Common myeloid progenitor, CD34-positive (primary cell): Measurements from ENCODE around the gene STRC. TPM values are rescaled to one million over a fixed set of nuclear protein-coding genes. Genes with fewer than 3 reads are reported as not detected.
"Not testable (repeated sequence)": the region's sequence is repeated elsewhere in the genome, so short reads cannot be mapped to it uniquely, and the experiment has no call there.

Experiments
- CTCF ChIA-PET: fragments of 350-600 bp; sonication (Branson Sonifier 250); formaldehyde crosslinking; loops from one replicate; lab custom pipeline; 2021; ENCODE audit warnings: antibody characterized with exemption; lab: Charles Lee
- POLR2A ChIA-PET: fragments of 350-600 bp; sonication (Branson Sonifier 250); formaldehyde crosslinking; loops from one replicate; lab custom pipeline; 2021; ENCODE audit warnings: antibody characterized with exemption; lab: Charles Lee
- DNase-seq, 3 donors: peaks; one replicate each; pipeline versions ENCODE4 v3.0.0 to v3.0.0-alpha.2; 2013
- H3K27ac ChIP-seq, 2 experiments: 1 replicate in 1 of 2; 2 replicates in 1 of 2; pipeline ENCODE4 v1.7.0; 2013; ENCODE audit warnings: inconsistent platforms in 2 of 2, low read length in 2 of 2, mild to moderate bottlenecking in 2 of 2, low read depth in 1 of 2, moderate library complexity in 1 of 2; ENCODE audit not compliant: severe bottlenecking in 2 of 2, insufficient read depth in 1 of 2, poor library complexity in 1 of 2
- H3K27me3 ChIP-seq, 5 experiments: replicated peaks in 2 of 5; 1 replicate in 3 of 5; 2 replicates in 2 of 5; pipeline versions ENCODE4 v1.6.1 to v1.7.0; 2013; ENCODE audit warnings: low read length in 4 of 5, mild to moderate bottlenecking in 2 of 5, moderate library complexity in 2 of 5, inconsistent platforms in 1 of 5; ENCODE audit not compliant: insufficient read depth in 5 of 5, control insufficient read depth in 4 of 5
- H3K36me3 ChIP-seq, 4 experiments: 1 replicate in 2 of 4; 2 replicates in 2 of 4; pipeline versions ENCODE4 v1.6.1 to v1.7.0; 2013; ENCODE audit warnings: low read length in 3 of 4, control low read depth in 1 of 4, mild to moderate bottlenecking in 1 of 4; ENCODE audit not compliant: control insufficient read depth in 4 of 4, insufficient read depth in 4 of 4
- H3K4me1 ChIP-seq, 4 experiments: 1 replicate in 3 of 4; 2 replicates in 1 of 4; pipeline versions ENCODE4 v1.6.1 to v1.7.1; 2013; ENCODE audit warnings: low read length in 3 of 4, mild to moderate bottlenecking in 3 of 4, control low read depth in 1 of 4, inconsistent platforms in 1 of 4, moderate library complexity in 1 of 4; ENCODE audit not compliant: control insufficient read depth in 4 of 4, insufficient read depth in 4 of 4; ENCODE audit errors: control extremely low read depth in 1 of 4
- H3K4me3 ChIP-seq, 7 experiments: 1 replicate in 4 of 7; 2 replicates in 3 of 7; pipeline versions ENCODE4 v1.5.1 to v1.7.0; 2013; ENCODE audit warnings: mild to moderate bottlenecking in 7 of 7, low read length in 6 of 7, moderate library complexity in 6 of 7, inconsistent platforms in 2 of 7, low read depth in 2 of 7, control low read depth in 1 of 7; ENCODE audit not compliant: insufficient read depth in 4 of 7, control insufficient read depth in 1 of 7; ENCODE audit errors: extremely low read depth in 1 of 7
- H3K9me3 ChIP-seq, 5 experiments: 1 replicate in 4 of 5; 2 replicates in 1 of 5; pipeline versions ENCODE4 v1.6.1 to v1.7.1; 2013; ENCODE audit warnings: low read length in 4 of 5, mild to moderate bottlenecking in 2 of 5, inconsistent platforms in 1 of 5, low read depth in 1 of 5, moderate library complexity in 1 of 5; ENCODE audit not compliant: control insufficient read depth in 4 of 5, insufficient read depth in 2 of 5; ENCODE audit errors: control extremely low read depth in 1 of 5
- WGBS: methylation state at CpG from one replicate; pipeline ENCODE4 v1.1.5; 2013; ENCODE audit not compliant: insufficient coverage; 5-methylcytosine and 5-hydroxymethylcytosine counted together
- polyA plus RNA-seq: library from polyadenylated mRNA; unstranded; fragments of 120-200 nt; gene quantifications from one replicate; pipeline ENCODE4 v1.2.1, GENCODE V29; 2013

STRC gene
- polyA plus RNA-seq: 0.42 TPM

DNA sequence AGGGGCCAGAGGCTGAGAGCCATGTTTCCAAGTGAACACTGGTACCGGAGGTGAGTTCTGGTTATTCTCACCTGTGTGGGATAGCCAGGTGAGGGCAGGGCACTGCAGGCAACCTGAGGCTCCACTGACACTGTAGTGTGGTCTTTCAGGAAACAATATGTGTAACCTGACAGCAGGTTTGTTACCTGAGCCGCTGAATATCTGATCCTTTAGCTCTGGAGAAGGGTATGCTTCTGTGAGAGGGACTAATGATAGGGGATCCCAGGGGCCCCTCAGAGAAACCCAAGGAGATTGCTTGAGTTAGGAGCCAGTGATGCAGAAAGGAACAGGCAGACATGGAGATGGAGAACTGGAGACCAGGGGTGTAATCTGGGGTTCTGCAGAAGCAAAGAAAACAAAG, at the start of gene STRC:
TSS of gene STRC (minus strand) at position 101 of the 400 bp plus-strand sequence. CDS start at position 23, 78 bp downstream.
- H3K4me3 ChIP-seq, DNase-seq, H3K36me3 ChIP-seq, H3K9me3 ChIP-seq, H3K4me1 ChIP-seq, POLR2A ChIA-PET, H3K27ac ChIP-seq, H3K27me3 ChIP-seq, CTCF ChIA-PET: not testable (repeated sequence)
- WGBS: no CpG with 5 or more reads among the region's 2 CpGs

DNA sequence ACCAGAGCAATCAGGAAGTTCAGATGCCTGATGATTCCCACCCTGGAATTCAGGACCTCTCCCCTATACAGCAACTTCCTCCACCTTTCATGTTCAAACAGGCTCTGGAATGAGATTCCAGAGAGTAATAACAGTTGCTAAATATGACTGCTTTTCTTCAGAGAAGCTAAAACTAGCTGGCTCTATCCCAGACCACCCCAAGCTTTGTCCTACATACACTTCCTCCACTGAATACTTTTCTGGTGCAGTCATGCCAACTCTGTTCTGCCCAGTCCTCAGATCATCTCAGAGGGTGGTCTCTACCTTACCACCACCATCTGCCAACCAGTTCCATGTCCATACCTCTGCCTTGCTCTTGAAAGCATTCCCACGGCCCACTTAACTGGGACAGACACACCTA, 47.6 kb upstream of the STRC start:
- H3K36me3 ChIP-seq, H3K27me3 ChIP-seq, POLR2A ChIA-PET, H3K9me3 ChIP-seq, DNase-seq, H3K4me1 ChIP-seq, CTCF ChIA-PET, H3K4me3 ChIP-seq, H3K27ac ChIP-seq: not testable (repeated sequence)
- WGBS: no CpG with 5 or more reads among the region's 1 CpG

GRCh38 chr15:43663333-43663732, 44.7 kb upstream of the STRC start:
- H3K36me3 ChIP-seq, H3K4me1 ChIP-seq, H3K27me3 ChIP-seq, POLR2A ChIA-PET, CTCF ChIA-PET, DNase-seq, H3K9me3 ChIP-seq, H3K4me3 ChIP-seq, H3K27ac ChIP-seq: not testable (repeated sequence)
- WGBS: no CpG with 5 or more reads among the region's 8 CpGs

DNA sequence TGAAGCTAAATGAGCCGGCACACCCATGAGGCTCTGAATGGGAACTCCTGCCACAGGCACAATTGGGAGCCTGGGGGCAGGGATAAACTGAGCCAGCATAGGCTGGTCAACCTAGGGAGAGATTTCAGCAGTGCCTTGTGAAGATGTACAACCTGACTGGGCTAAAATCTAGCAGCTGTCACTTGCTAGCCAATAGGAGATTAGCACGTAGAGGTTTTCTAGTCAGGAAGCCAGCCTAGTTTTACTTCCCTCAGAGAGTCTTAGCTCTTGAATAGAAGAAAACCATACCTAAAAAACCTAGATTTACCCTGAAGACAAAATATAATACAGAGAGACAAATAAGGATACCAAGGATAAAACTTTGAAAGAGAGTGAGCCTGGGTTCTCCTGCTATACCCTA, 43.7 kb upstream of the STRC start:
- H3K4me1 ChIP-seq, H3K27ac ChIP-seq, DNase-seq, POLR2A ChIA-PET, CTCF ChIA-PET, H3K4me3 ChIP-seq, H3K9me3 ChIP-seq, H3K36me3 ChIP-seq, H3K27me3 ChIP-seq: not testable (repeated sequence)
- no CpG with 5 or more reads among the region's 2 CpGs for WGBS

DNA sequence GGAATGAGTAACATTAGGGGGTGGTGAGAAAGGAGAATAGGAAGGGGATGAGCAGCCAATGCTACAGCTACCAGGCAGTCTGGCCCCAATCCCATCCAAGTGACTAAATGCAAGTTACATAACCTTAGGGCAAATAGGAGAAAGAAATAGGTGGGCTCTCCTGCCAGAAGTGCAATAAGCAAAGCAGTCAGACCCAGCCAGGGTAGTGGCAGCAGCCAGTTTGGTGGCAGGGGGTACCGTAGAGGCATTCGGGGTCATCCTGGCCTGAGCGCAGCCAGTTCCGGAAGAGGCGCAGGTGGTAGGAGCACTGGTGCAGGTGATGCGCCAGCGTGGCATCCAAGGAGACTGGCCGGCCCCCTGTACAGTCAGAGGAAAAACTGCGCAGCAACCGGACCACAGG, 41.1 kb upstream of the STRC start:
- WGBS: no CpG with 5 or more reads among the region's 10 CpGs
- DNase-seq: not testable (repeated sequence)

GRCh38 chr15:43649430-43649926, 30.9 kb upstream of the STRC start:
- H3K9me3 ChIP-seq, H3K36me3 ChIP-seq, H3K27ac ChIP-seq, H3K27me3 ChIP-seq, DNase-seq, POLR2A ChIA-PET, H3K4me3 ChIP-seq, H3K4me1 ChIP-seq, CTCF ChIA-PET: not testable (repeated sequence)
- WGBS: 98% methylated on average over 5 of the region's 16 CpGs

More for the DNA sequence above, 41.1 kb upstream of the STRC start:
- CTCF ChIA-PET, H3K9me3 ChIP-seq, H3K4me3 ChIP-seq, H3K27me3 ChIP-seq, H3K27ac ChIP-seq, POLR2A ChIA-PET, H3K36me3 ChIP-seq, H3K4me1 ChIP-seq: not testable (repeated sequence)

DNA sequence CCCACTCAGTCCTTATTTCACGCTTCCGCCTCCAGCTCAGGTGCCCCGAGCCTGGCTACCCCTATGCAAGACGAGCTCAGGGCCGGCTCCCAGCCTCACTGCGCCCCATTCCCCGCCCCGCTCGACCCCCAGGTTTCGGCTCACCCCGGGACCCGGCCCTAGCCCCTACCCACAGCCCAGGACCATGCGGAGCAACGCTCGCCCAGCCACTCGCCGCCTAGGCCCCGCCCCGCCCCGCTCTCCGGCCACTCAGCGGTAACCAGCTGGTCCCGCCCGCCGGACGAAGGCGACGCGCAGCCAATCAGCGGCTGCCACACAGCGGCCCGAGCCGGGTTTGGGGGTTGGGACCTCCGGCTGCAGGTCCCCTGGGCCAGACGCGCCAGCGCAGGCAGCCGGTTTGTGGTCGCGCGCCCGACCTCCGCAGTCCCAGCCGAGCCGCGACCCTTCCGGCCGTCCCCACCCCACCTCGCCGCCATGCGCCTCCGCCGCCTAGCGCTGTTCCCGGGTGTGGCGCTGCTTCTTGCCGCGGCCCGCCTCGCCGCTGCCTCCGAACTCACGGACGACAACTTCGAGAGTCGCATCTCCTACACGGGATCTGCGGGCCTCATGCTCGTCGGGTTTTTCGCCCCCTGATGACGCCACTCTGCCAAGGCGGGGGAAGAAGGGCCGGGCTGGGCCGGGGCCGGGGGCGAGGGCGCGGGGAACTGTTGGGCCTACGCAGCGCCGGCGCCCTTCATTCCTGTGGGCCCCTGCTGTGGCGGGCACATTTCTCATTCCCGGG, 30.2 kb upstream of the STRC start, which contains the start of gene CATSPER2:
TSS of gene CATSPER2 (minus strand) at position 196 of the 781 bp plus-strand sequence. CDS start 783 bp downstream, outside the sequence.
- no peaks in the 10 kb centered on the region for H3K9me3 ChIP-seq
- H3K27me3 ChIP-seq: no peaks in the 10 kb centered on the region
- no peak within 1 kb of the TSS for H3K4me3 ChIP-seq
- H3K27ac ChIP-seq: no peak within 1 kb of the TSS
- DNase-seq: no peak
- no peaks in the 10 kb centered on the region for H3K4me1 ChIP-seq
- peaks cover 0 to 9% (median 1%) of the 10 kb centered on the region in 4 experiments for H3K36me3 ChIP-seq
- ChIA-PET CTCF (no interaction called here), POLR2A (no interaction called here)
- 97% methylated on average over 63 of the region's 85 CpGs for WGBS
